Liver (tissue), 3 donors: ENCODE measurements around the gene OLFML3.

Experiments
- REST ChIP-seq: IDR thresholded peaks from 2 replicates; pipeline ENCODE4 v1.6.1; 2016; ENCODE audit warnings: antibody characterized with exemption, mild to moderate bottlenecking
- TF ChIP-seq, protein P1 (sequence below): fragments of 150-350 bp; IDR thresholded peaks from 2 replicates; pipeline ENCODE4 v1.5.1; 2017; ENCODE audit warnings: improper control_type of control experiment, low read depth, low read length; ENCODE audit not compliant: missing input control
- TF ChIP-seq, protein P2 (sequence below): IDR thresholded peaks from 2 replicates; pipeline ENCODE4 v1.6.1; 2016; ENCODE audit warnings: antibody characterized with exemption
- donor health status: healthy.
- donor health status: healthy.

GRCh38 chr1:114000406-114000805 lies 21.1 kb downstream of the OLFML3 start:
- TF ChIP-seq, protein P1, sequence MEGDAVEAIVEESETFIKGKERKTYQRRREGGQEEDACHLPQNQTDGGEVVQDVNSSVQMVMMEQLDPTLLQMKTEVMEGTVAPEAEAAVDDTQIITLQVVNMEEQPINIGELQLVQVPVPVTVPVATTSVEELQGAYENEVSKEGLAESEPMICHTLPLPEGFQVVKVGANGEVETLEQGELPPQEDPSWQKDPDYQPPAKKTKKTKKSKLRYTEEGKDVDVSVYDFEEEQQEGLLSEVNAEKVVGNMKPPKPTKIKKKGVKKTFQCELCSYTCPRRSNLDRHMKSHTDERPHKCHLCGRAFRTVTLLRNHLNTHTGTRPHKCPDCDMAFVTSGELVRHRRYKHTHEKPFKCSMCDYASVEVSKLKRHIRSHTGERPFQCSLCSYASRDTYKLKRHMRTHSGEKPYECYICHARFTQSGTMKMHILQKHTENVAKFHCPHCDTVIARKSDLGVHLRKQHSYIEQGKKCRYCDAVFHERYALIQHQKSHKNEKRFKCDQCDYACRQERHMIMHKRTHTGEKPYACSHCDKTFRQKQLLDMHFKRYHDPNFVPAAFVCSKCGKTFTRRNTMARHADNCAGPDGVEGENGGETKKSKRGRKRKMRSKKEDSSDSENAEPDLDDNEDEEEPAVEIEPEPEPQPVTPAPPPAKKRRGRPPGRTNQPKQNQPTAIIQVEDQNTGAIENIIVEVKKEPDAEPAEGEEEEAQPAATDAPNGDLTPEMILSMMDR: no peak
- TF ChIP-seq REST: no peak
- TF ChIP-seq, protein P2, sequence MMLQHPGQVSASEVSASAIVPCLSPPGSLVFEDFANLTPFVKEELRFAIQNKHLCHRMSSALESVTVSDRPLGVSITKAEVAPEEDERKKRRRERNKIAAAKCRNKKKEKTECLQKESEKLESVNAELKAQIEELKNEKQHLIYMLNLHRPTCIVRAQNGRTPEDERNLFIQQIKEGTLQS: no peak
